Hematopoietic multipotent progenitor cell treated with erythropoietin and hydrocortisone succinate and interleukin-3 and kit ligand, for 15 days (in vitro differentiated cells): ENCODE results near the gene PTEN.

Experiments used
- DNase-seq: peaks from one replicate; pipeline ENCODE4 v3.0.0-alpha.2; 2015; ENCODE audit warnings: low spot score

Gene PTEN

GRCh38 chr10:87920538-87920937 lies 57.1 kb downstream of the PTEN start:
- DNase-seq, result no peak

GRCh38 chr10:87921931-87922688 lies 58.7 kb downstream of the PTEN start:
- DNase-seq, result no peak

GRCh38 chr10:87923233-87923632 lies 59.8 kb downstream of the PTEN start:
- DNase-seq, result no peak

- no peak for DNase-seq
Measured at GRCh38 chr10:87925570-87925969, 62.1 kb downstream of the PTEN start.

GRCh38 chr10:87927091-87927490 lies 63.7 kb downstream of the PTEN start:
- DNase-seq, result no peak

- no peak for DNase-seq
Measured at GRCh38 chr10:87928996-87929395, 65.6 kb downstream of the PTEN start.

GRCh38 chr10:87930141-87930540 lies 66.7 kb downstream of the PTEN start:
- DNase-seq, result no peak

GRCh38 chr10:87930934-87931835 lies 67.8 kb downstream of the PTEN start:
- DNase-seq, result no peak

- DNase-seq, result no peak
Measured at GRCh38 chr10:87931836-87932230, 68.4 kb downstream of the PTEN start.

GRCh38 chr10:87935290-87936141 lies 72.1 kb downstream of the PTEN start:
- no peak for DNase-seq

- DNase-seq, result no peak
Measured at GRCh38 chr10:87940210-87940609, 76.8 kb downstream of the PTEN start.

GRCh38 chr10:87942884-87943527 lies 79.6 kb downstream of the PTEN start:
- DNase-seq, result no peak

GRCh38 chr10:87945984-87946383 lies 82.6 kb downstream of the PTEN start:
- DNase-seq, result no peak

GRCh38 chr10:87952612-87953011 lies 89.2 kb downstream of the PTEN start:
- DNase-seq, result no peak

GRCh38 chr10:87956055-87956454 lies 92.6 kb downstream of the PTEN start:
- no peak for DNase-seq

- no peak for DNase-seq
Measured at GRCh38 chr10:87957702-87958101, 94.3 kb downstream of the PTEN start.

GRCh38 chr10:87960230-87960629 lies 96.8 kb downstream of the PTEN start:
- no peak for DNase-seq

GRCh38 chr10:87961314-87961713 lies 97.9 kb downstream of the PTEN start:
- no peak for DNase-seq

- DNase-seq, result no peak
Measured at GRCh38 chr10:87966459-87966858, 103.0 kb downstream of the PTEN start.

GRCh38 chr10:87973635-87974034 lies 110.2 kb downstream of the PTEN start:
- no peak for DNase-seq

GRCh38 chr10:87974130-87974529 lies 110.7 kb downstream of the PTEN start:
- no peak for DNase-seq

- DNase-seq, result no peak
Measured at GRCh38 chr10:87974769-87975168, 111.3 kb downstream of the PTEN start.
